Hematopoietic multipotent progenitor cell treated with erythropoietin and hydrocortisone succinate and interleukin-3 and kit ligand, for 8 days (in vitro differentiated cells): ENCODE measurements around the gene CABLES2.

ENCODE experiments used
- DNase-seq: peaks from one replicate; pipeline ENCODE4 v3.0.0-alpha.2; 2015

CABLES2 gene

GRCh38 chr20:62407221-62407992 is at the start of gene CABLES2:
Gene CABLES2 (minus strand): TSS chr20:62407285. CDS start chr20:62407276, 9 bp downstream.
- DNase-seq = peak; percentile 94

GRCh38 chr20:62455929-62456328 is 48.8 kb upstream of the CABLES2 start:
- DNase-seq = no peak

GRCh38 chr20:62454904-62455636 is 48.0 kb upstream of the CABLES2 start:
- DNase-seq = no peak

- no peak for DNase-seq
Measured at GRCh38 chr20:62453186-62453808, 46.2 kb upstream of the CABLES2 start.

- no peak for DNase-seq
Measured at GRCh38 chr20:62452475-62453095, 45.5 kb upstream of the CABLES2 start.

GRCh38 chr20:62451970-62452369 is 44.9 kb upstream of the CABLES2 start:
- no peak for DNase-seq

- DNase-seq = no peak
Measured at GRCh38 chr20:62451156-62451767, 44.2 kb upstream of the CABLES2 start.

- no peak for DNase-seq
Measured at GRCh38 chr20:62449951-62450691, 43.0 kb upstream of the CABLES2 start.

- DNase-seq = no peak
Measured at GRCh38 chr20:62448788-62449187, 41.7 kb upstream of the CABLES2 start.

GRCh38 chr20:62448038-62448437 is 41.0 kb upstream of the CABLES2 start:
- DNase-seq = peak; percentile 32

- DNase-seq = no peak
Measured at GRCh38 chr20:62446888-62447869, 40.1 kb upstream of the CABLES2 start.

GRCh38 chr20:62446481-62446880 is 39.4 kb upstream of the CABLES2 start:
- no peak for DNase-seq

- DNase-seq = no peak
Measured at GRCh38 chr20:62445553-62446340, 38.7 kb upstream of the CABLES2 start.

GRCh38 chr20:62444286-62444685 is 37.2 kb upstream of the CABLES2 start:
- no peak for DNase-seq

- DNase-seq = no peak
Measured at GRCh38 chr20:62441987-62442539, 35.0 kb upstream of the CABLES2 start.

GRCh38 chr20:62439218-62439617 is 32.1 kb upstream of the CABLES2 start:
- no peak for DNase-seq

GRCh38 chr20:62437927-62438326 is 30.8 kb upstream of the CABLES2 start:
- DNase-seq = no peak

GRCh38 chr20:62437496-62437895 is 30.4 kb upstream of the CABLES2 start:
- no peak for DNase-seq

- DNase-seq = no peak
Measured at GRCh38 chr20:62436692-62437091, 29.6 kb upstream of the CABLES2 start.
